Erythroblast (primary cell): ENCODE measurements around the gene BHLHA9.

ENCODE experiments used
- GATA1 ChIP-seq: IDR thresholded peaks from 2 replicates; pipeline ENCODE4 v1.6.1; 2011; ENCODE audit warnings: low read depth, mild to moderate bottlenecking, control low read depth, low read length, moderate library complexity
- POLR2A ChIP-seq: IDR thresholded peaks from 2 replicates; pipeline ENCODE4 v1.6.1; 2011; ENCODE audit warnings: mild to moderate bottlenecking, low read length

DNA sequence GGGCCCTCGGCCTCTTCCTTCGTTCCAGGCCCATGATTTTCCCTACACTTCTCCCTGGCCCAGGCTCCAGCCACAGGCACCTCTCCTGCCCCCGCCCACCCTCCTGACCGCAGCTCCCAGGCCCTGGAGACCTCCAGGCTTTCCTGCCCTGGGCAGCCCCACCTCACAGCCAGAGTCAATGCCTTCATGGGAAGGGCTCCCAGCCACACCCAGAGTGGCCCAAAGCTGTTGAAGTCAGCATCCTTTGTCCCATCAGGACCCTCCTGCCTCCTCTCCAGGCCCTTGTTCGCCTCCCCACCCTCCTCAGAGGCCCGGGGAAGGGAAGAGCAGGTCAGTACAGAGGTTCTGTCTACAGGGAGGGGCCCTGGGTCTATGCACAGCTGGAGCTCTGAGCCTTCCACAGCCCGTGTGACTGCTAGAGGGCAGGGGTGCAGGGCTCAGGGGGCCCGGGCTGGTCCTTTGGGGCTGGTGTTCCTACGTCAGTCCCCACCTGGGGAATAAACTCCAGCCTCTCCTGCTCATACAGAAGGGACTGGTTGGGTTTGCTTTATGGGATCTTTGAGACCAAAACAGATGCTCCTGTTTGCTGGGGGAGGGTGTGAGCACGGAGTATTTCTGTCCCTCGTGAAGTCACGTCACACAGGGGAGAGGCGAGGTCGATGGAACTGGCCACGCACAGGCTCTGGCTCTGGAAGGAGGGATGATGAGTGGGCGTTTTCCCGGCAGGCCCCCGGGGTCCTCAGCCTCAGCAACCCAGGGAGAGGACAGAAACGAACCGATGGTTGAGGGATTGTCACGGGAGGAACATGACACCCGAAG is 29.5 kb downstream of the BHLHA9 start:
- TF ChIP-seq POLR2A (no peak), GATA1 (no peak)
